Motor neuron (in vitro differentiated cells): ENCODE results near the gene DCAKD. TPM values are rescaled to one million over a fixed set of nuclear protein-coding genes. Genes with fewer than 3 reads are reported as not detected.

ENCODE experiments used
- ATAC-seq, 8 experiments: fragments of 200-7000 bp; cut with Tn5 transposase; replicated peaks in 6 of 8; 2 replicates each; pipeline ENCODE4 v1.8.0; 2021; ENCODE audit warnings: mild to moderate bottlenecking in 8 of 8, moderate library complexity in 8 of 8
- H3K27ac ChIP-seq, 2 donors: fragments of 250-450 bp; sonication (Bioruptor Pico); 2 replicates each; pipeline ENCODE4 v1.9.0; 2021; ENCODE audit warnings: antibody characterized with exemption in 2 of 2, mild to moderate bottlenecking in 2 of 2, moderate library complexity in 1 of 2
- H3K4me1 ChIP-seq, 2 donors: fragments of 250-450 bp; sonication (Bioruptor Pico); replicated peaks in 1 of 2; 2 replicates each; pipeline ENCODE4 v1.6.1; 2021; ENCODE audit warnings: antibody characterized with exemption in 2 of 2, mild to moderate bottlenecking in 2 of 2, moderate library complexity in 1 of 2
- H3K4me3 ChIP-seq, 5 donors: fragments of 250-450 bp; sonication (Bioruptor Pico); 2 replicates each; pipeline ENCODE4 v1.9.0; 2021; ENCODE audit warnings: antibody characterized with exemption in 5 of 5, mild to moderate bottlenecking in 5 of 5, moderate library complexity in 4 of 5
- WGBS, 10 experiments: fragments of 450-650 bp; shearing (Covaris generic); methylation state at CpG; one replicate each; pipeline ENCODE4 v1.0.0; 2022; 5-methylcytosine and 5-hydroxymethylcytosine counted together
- in situ Hi-C, 9 experiments: fragments of 400-800 bp; cut with MboI; loops; one replicate each; pipeline ENCODE4 v1.15.0; 2021; ENCODE audit warnings: low sequenced_read_pairs in 9 of 9, low pct_unique_long_range_greater_than_20kb in 2 of 9; ENCODE audit not compliant: unreplicated experiment in 9 of 9
- total RNA-seq, 8 experiments: library from RNA; unstranded; fragments of 300-600 nt; gene quantifications; 2 replicates each; pipeline versions ENCODE4 v1.2.3 to v1.2.4, GENCODE V29; 2022

DCAKD gene
- total RNA-seq, 8 experiments from 2014 or later, result 15.5 to 109 (median 46.5) TPM

- in situ Hi-C loops, result no loop called here
- H3K27ac ChIP-seq, result peak overlapping the region; percentile 89 to 94
Observed at GRCh38 chr17:44988044-44988942, 63.1 kb downstream of the DCAKD start.

DNA sequence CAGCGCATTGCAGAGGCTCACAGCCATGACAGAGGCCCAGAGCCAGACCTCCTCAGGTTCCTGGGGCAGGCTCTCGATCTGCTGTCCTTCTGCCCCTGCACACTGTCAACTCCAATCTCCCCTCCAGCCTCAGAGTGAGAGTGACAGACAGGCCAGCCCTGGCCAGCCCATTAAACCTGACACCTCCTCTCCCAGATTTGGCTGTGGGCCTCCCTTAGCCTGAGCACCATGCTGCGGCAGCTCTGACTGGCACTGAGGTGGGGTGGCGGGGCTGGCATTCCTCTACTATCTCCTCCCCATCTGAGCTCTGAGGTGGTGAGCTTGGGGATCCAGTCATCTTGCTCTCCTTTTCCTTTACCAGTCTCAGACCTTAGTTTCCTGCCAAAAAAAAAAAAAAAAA is 67.9 kb downstream of the DCAKD start:
- H3K4me3 ChIP-seq, result no peak overlapping the region
- no peak overlapping the region for H3K27ac ChIP-seq
- in situ Hi-C loops, result no loop called here
- 17 to 86% methylated on average over 1 of the region's 4 CpGs; no CpG with 5 or more reads in 8 of the 10 experiments for WGBS, 10 experiments
- peaks cover 50 to 54% of the 10 kb centered on the region in 2 donors for H3K4me1 ChIP-seq
- no peak for ATAC-seq

More at GRCh38 chr17:44988044-44988942, 63.1 kb downstream of the DCAKD start:
- Histone ChIP-seq H3K4me3 (peak overlapping the region; percentile 2 to 16 (median 6)), H3K4me1 (peaks cover 39 to 49% of the 10 kb centered on the region in 2 donors)
- peak in 5 of 8 experiments; percentile 56 to 73 (median 63) for ATAC-seq
- 36 to 80% (median 60%) methylated on average over 1 to 12 of the region's 34 CpGs; no CpG with 5 or more reads in 5 of the 10 experiments for WGBS, 10 experiments

DNA sequence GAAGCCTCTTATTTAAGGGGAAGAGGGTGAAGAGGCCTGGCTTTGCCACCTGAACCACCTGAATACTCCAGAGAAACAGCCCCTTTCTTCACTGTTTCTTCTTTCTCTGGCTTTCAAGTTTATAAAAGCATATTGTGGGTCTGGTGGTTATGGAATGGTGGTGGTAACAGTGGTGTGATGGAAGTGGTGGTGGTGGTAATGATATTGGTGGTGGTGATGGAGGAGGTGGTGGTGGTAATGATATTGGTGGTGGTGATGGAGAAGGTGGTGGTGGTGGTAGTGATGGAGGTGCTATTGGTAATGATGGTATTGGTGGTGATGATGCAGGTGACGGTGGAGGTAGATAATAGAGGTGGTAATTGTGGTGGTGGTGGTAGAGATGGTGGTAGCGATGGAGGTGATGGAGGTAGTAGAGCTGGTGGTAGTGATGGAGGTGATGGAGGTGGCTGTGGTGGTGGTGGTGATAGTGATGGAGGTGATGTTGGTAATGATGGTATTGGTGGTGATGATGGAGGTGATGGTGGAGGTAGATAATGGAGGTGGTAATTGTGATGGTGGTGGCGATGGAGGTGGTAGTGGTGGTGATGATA is 69.2 kb downstream of the DCAKD start:
- 46 to 100% (median 90%) methylated on average over 1 to 3 of the region's 3 CpGs; no CpG with 5 or more reads in 2 of the 10 experiments for WGBS, 10 experiments
- Histone ChIP-seq H3K4me1 (peaks cover 56 to 61% of the 10 kb centered on the region in 2 donors), H3K27ac (no peak overlapping the region), H3K4me3 (no peak overlapping the region)
- in situ Hi-C loops, result no loop called here
- ATAC-seq, result no peak

GRCh38 chr17:44981221-44981968 is 70.0 kb downstream of the DCAKD start:
- in situ Hi-C loops, result no loop called here
- peak in 3 of 8 experiments; percentile 12 to 33 (median 26) for ATAC-seq

GRCh38 chr17:44979426-44979995 is 71.9 kb downstream of the DCAKD start:
- Histone ChIP-seq H3K4me1 (peaks cover 64 to 65% of the 10 kb centered on the region in 2 donors), H3K27ac (peak overlapping the region; percentile 47 to 53), H3K4me3 (no peak overlapping the region)
- peak in 7 of 8 experiments; percentile 33 to 62 (median 57) for ATAC-seq
- in situ Hi-C loops, result no loop called here
- WGBS, 10 experiments, result 25 to 67% (median 65%) methylated on average over 1 to 6 of the region's 9 CpGs; no CpG with 5 or more reads in 7 of the 10 experiments

More at GRCh38 chr17:44981221-44981968, 70.0 kb downstream of the DCAKD start:
- Histone ChIP-seq H3K4me1 (peaks cover 58 to 61% of the 10 kb centered on the region in 2 donors), H3K27ac (peak overlapping the region in 1 of 2 donors; percentile 2), H3K4me3 (no peak overlapping the region)
- WGBS, 10 experiments, result 17 to 67% (median 54%) methylated on average over 1 to 9 of the region's 12 CpGs; no CpG with 5 or more reads in 1 of the 10 experiments

DNA sequence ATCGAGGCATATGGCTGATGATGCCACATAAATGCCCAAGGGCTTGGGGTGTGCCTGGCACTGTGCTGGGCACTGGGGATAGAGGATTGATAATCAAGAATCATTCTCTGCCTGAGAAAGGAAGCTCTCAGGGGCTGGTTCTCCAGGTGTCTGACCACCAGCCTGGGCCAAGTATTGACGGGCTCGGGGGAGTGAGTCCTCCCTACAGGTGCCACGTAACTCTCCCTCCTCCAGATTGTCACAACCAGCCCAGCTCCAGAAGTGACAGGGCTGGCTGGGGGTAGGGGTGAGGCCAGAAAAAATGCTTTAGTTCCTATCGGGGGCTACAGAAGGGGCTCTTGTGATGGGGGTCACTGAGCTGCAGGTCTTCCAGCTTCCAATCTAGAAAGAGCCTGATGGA is 72.6 kb downstream of the DCAKD start:
- 25 to 100% (median 78%) methylated on average over 1 to 4 of the region's 5 CpGs; no CpG with 5 or more reads in 4 of the 10 experiments for WGBS, 10 experiments
- H3K4me1 ChIP-seq, result peaks cover 64 to 65% of the 10 kb centered on the region in 2 donors
- in situ Hi-C loops, result no loop called here
- no peak overlapping the region for H3K27ac ChIP-seq
- H3K4me3 ChIP-seq, result no peak overlapping the region
- no peak for ATAC-seq

DNA sequence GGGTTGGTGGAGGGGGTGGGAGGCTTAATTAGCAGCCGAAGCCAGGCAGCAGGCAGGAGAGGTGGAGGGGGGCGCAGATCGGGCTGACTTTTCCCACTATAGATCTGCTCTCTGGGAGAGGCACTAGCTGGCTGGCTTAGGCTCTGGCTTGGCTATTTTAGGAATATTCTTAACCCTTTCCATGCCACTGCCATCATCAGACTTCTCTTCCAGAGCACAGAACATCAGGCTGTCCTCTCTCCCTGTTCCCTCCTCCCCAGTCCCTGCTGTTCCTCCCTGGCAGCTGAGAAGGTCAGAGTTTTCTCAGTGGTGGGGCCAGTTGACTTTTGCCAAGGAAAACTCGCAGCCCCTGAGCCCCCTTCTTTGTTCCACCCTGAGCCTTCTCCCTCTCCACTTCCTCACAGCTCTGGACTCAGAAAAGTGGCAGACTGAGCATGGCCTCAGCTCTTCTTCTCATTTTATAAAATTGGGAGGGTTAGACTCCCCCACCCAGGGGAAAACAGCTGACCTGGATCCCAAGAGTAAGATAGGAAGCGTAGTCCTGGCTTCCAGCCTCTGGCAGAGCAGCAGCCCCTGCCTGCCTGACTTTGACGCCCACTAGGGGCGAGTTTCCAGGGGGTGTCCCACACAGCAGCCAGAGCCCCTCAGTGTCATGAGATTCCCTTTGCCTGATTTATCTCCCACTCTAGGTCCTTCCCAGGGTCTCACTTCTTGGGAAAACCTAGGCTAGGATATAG is 73.5 kb downstream of the DCAKD start:
- H3K4me3 ChIP-seq, result no peak overlapping the region
- no peak for ATAC-seq
- whole genome bisulfite sequencing, 10 experiments, result 0 to 87% (median 40%) methylated on average over 1 to 4 of the region's 7 CpGs; no CpG with 5 or more reads in 3 of the 10 experiments
- in situ Hi-C loops, result no loop called here
- H3K4me1 ChIP-seq, result peaks cover 64 to 65% of the 10 kb centered on the region in 2 donors
- peak overlapping the region in 1 of 2 donors; percentile 16 for H3K27ac ChIP-seq

DNA sequence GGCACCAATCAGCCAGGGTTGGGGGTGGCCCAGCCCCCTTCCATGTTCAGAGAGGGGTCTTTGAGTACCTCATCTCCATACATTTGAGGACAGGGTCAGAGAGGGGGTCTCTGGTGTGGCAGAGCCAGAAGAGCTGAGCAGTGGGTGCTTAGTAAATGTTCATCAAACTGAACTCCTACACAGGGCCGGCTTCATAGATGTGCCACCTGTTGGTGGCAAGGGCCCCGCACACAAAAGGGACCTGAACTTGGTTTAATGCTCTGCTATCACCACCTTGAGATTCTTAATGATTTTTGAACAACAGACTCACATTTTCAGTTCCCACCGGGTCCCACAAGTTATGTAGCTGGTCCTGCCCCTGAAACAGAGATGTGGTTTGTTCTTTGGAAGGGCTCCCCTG is 74.4 kb downstream of the DCAKD start:
- ATAC-seq, result no peak
- H3K4me1 ChIP-seq, result peaks cover 62 to 64% of the 10 kb centered on the region in 2 donors
- in situ Hi-C loops, result no loop called here
- WGBS, 10 experiments, result 67 to 86% (median 69%) methylated on average over 1 to 3 of the region's 3 CpGs; no CpG with 5 or more reads in 5 of the 10 experiments
- H3K4me3 ChIP-seq, result no peak overlapping the region
- no peak overlapping the region for H3K27ac ChIP-seq

- peak in 5 of 8 experiments; percentile 50 to 74 (median 68) for ATAC-seq
- 8 to 22% (median 20%) methylated on average over 1 to 4 of the region's 13 CpGs; no CpG with 5 or more reads in 7 of the 10 experiments for WGBS, 10 experiments
- H3K27ac ChIP-seq, result peak overlapping the region; percentile 44 to 60
- peaks cover 53 to 55% of the 10 kb centered on the region in 2 donors for H3K4me1 ChIP-seq
- no peak overlapping the region for H3K4me3 ChIP-seq
- in situ Hi-C loops, result no loop called here
Observed at GRCh38 chr17:44976206-44976605, 75.2 kb downstream of the DCAKD start.
